ENCODE results near the gene C4orf36.

- TF ChIP-seq, protein P1, sequence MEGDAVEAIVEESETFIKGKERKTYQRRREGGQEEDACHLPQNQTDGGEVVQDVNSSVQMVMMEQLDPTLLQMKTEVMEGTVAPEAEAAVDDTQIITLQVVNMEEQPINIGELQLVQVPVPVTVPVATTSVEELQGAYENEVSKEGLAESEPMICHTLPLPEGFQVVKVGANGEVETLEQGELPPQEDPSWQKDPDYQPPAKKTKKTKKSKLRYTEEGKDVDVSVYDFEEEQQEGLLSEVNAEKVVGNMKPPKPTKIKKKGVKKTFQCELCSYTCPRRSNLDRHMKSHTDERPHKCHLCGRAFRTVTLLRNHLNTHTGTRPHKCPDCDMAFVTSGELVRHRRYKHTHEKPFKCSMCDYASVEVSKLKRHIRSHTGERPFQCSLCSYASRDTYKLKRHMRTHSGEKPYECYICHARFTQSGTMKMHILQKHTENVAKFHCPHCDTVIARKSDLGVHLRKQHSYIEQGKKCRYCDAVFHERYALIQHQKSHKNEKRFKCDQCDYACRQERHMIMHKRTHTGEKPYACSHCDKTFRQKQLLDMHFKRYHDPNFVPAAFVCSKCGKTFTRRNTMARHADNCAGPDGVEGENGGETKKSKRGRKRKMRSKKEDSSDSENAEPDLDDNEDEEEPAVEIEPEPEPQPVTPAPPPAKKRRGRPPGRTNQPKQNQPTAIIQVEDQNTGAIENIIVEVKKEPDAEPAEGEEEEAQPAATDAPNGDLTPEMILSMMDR (IDR thresholded peaks at IDR 0.05), result no peak
- TF ChIP-seq EZH2phosphoT487 (IDR thresholded peaks at IDR 0.05), result no peak
These were observed 13.6 kb downstream of the C4orf36 start for GRCh38 chr4:86878640-86879039.
